Retinal pigment epithelial cell (primary cell): ENCODE measurements around the gene GAS6.

Experiments used
- DNase-seq: peaks from one replicate; pipeline ENCODE4 v3.0.0-alpha.2; 2010; ENCODE audit warnings: low read depth
- H3K4me3 ChIP-seq: 2 replicates; pipeline ENCODE4 v1.5.1; 2011; ENCODE audit warnings: mild to moderate bottlenecking, low read length, control low read depth, moderate library complexity
- CTCF ChIP-seq: conservative IDR thresholded peaks from 2 replicates; pipeline ENCODE4 v1.5.1; 2011; ENCODE audit warnings: low read depth, low read length, control low read depth, inconsistent platforms

The GAS6 gene

GRCh38 chr13:113877149-113877990, 13.5 kb upstream of the GAS6 start:
- no peak overlapping the region for H3K4me3 ChIP-seq
- no peak for DNase-seq
- TF ChIP-seq CTCF: no peak

- H3K4me3 ChIP-seq: no peak overlapping the region
- no peak for DNase-seq
- TF ChIP-seq CTCF: no peak
These were observed 12.7 kb upstream of the GAS6 start for GRCh38 chr13:113876346-113877148.

DNA sequence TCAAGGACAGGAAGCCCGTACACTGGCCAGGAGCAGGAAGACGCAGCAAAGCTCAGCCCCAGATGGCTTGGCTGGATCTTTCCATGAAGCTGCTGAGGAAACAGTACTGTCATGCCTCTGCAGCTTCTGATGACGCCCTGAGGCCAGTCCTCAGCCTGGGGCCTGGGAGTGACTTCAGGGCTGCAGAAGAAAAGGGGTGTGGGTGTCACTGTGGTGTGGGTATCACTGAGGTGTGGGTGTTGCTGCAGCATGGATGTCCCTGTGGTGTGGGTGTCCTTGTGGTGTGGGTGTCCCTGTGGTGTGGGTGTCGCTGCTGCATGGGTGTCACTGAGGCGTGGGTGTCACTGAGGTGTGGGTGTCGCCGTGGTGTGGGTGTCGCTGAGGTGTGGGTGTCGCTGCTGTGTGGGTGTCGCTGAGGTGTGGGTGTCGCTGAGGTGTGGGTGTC, 12.0 kb upstream of the GAS6 start:
- H3K4me3 ChIP-seq: no peak overlapping the region
- no peak for DNase-seq
- TF ChIP-seq CTCF: no peak

DNA sequence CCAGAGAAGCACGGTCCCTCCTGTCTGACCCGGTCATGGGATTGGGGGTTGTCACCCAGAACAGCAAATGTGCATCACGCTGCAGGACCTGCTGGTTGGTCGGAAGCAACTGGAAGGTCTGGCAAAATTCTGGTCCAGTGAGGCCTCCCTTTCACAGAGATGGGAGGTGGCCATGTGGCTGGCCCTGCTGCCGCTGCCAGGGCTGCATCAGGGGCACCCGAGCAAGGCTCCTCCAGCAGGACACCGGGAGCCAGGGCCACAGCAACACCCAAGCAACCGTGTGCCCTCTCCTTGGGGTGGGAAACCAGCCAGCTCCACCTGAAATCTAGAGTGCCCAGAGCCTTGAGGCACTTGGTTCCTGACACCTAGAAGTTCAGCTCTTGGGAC, 11.5 kb upstream of the GAS6 start:
- H3K4me3 ChIP-seq: no peak overlapping the region
- no peak for DNase-seq
- no peak for TF ChIP-seq CTCF

DNA sequence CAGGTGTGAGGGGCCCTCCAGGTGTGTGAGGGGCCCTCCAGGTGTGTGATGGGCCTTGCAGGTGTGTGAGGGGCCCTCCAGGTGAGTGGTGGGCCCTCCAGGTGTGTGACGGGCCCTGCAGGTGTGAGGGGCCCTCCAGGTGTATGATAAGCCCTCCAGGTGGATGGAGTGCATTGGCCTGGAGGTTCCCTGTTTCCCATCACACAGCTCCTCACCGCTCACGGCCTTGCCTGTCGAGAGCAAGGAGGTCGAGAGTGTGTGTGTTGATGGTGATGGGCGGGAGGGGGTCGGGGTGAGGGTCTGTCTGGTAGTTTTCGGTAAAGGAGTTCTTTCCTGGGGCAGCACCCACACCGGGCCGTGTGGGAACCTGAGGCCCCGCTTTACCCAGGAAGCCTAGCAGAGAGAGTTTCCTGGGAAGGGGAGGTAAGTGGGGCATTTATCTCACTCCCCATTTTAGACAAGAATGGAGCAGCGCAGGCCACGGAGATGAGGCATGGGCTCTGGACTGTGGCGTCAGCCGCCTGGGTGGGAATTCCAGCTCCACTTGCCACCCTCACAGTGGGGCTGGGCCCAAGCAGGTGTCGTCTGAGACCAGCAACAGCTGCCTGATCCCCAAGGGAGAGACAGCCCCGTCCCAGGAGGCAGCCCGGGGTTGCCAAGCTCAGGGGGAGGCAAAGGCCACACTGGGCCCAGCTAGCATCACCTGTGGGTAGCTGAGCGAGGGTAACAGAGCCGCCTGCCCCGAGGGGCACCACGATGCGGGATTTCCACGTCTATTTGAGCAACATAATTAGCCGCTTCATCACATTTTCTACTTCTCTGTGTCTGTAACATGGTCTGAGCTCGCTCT, 10.9 kb upstream of the GAS6 start:
- no peak for TF ChIP-seq CTCF
- H3K4me3 ChIP-seq: no peak overlapping the region
- DNase-seq: no peak

DNA sequence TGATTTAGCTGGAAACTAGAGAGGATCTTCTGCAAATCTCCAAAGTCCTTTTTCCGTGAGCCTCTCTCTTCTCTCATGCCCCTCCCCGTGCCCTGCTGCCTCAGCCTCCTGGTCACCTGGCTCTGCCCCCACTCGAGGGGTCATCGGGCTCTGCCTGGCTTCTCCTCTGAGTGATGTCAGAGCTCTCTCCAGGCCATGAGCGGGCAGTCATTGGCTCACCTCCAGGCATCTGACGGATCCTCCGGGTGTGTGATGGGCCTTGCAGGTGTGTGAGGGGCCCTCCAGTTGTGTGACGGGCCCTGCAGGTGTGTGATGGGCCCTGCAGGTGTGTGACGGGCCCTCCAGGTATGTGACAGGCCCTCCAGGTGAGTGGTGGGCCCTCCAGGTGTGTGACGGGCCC, 10.3 kb upstream of the GAS6 start:
- no peak overlapping the region for H3K4me3 ChIP-seq
- no peak for DNase-seq
- TF ChIP-seq CTCF: no peak
